Forelimb muscle (tissue), 1 donor: Measurements from ENCODE around the gene NEK6. TPM values are rescaled to one million over a fixed set of nuclear protein-coding genes. Genes with fewer than 3 reads are reported as not detected.

Experiments
- DNase-seq: peaks from one replicate; pipeline ENCODE4 v3.0.0-alpha.2; 2013; ENCODE audit warnings: low read depth
- polyA plus RNA-seq: library from polyadenylated mRNA; unstranded; fragments of 120-200 nt; gene quantifications from one replicate; pipeline ENCODE4 v1.2.1, GENCODE V29; 2013; ENCODE audit not compliant: insufficient read length

The NEK6 gene
- polyA plus RNA-seq, 1 donor: 30.5 TPM

- DNase-seq: no peak
These were observed 96.7 kb downstream of the NEK6 start for GRCh38 chr9:124354346-124355038.

- DNase-seq: no peak
These were observed 97.5 kb downstream of the NEK6 start for GRCh38 chr9:124355039-124355940.

- no peak for DNase-seq
These were observed 98.4 kb downstream of the NEK6 start for GRCh38 chr9:124355941-124356744.

- DNase-seq: no peak
These were observed 99.1 kb downstream of the NEK6 start for GRCh38 chr9:124356745-124357390.

- no peak for DNase-seq
These were observed 100.1 kb downstream of the NEK6 start for GRCh38 chr9:124357721-124358361.

GRCh38 chr9:124358631-124359030 lies 100.9 kb downstream of the NEK6 start:
- no peak for DNase-seq

GRCh38 chr9:124359426-124359825 lies 101.7 kb downstream of the NEK6 start:
- DNase-seq: no peak

GRCh38 chr9:124359855-124360678 lies 102.3 kb downstream of the NEK6 start:
- DNase-seq: no peak

- DNase-seq: no peak
These were observed 103.4 kb downstream of the NEK6 start for GRCh38 chr9:124361128-124361527.

GRCh38 chr9:124363326-124364096 lies 105.8 kb downstream of the NEK6 start:
- no peak for DNase-seq

GRCh38 chr9:124364141-124364540 lies 106.4 kb downstream of the NEK6 start:
- no peak for DNase-seq

GRCh38 chr9:124365036-124365435 lies 107.3 kb downstream of the NEK6 start:
- DNase-seq: no peak

GRCh38 chr9:124366476-124367220 lies 108.9 kb downstream of the NEK6 start:
- DNase-seq: no peak

- DNase-seq: no peak
These were observed 110.9 kb downstream of the NEK6 start for GRCh38 chr9:124368692-124369091.

- no peak for DNase-seq
These were observed 111.6 kb downstream of the NEK6 start for GRCh38 chr9:124369231-124369797.

GRCh38 chr9:124370896-124371582 lies 113.3 kb downstream of the NEK6 start:
- DNase-seq: no peak

- DNase-seq: no peak
These were observed 114.3 kb downstream of the NEK6 start for GRCh38 chr9:124372038-124372437.

- no peak for DNase-seq
These were observed 115.6 kb downstream of the NEK6 start for GRCh38 chr9:124373386-124373785.
